ENCODE data around the gene ITIH4.

The ITIH4 gene

GRCh38 chr3:52809149-52809548 lies 21.3 kb downstream of the ITIH4 start:
- ChIA-PET POLR2A (no interaction called here), CTCF (interaction anchor here (1.0 to 1.7 kb wide), 5 partner anchors 8 to 35 kb away, joined by 3 to 5 read pairs (median 3); no protein-coding TSS in a partner anchor)
- no peaks in the 10 kb centered on the region for H3K27me3 ChIP-seq (replicated peaks in 2 of 5; ENCODE audit: control insufficient read depth in 4 of 5, insufficient read depth in 5 of 5, low read length in 4 of 5)
- no peak overlapping the region for H3K4me3 ChIP-seq (ENCODE audit: control insufficient read depth in 1 of 7, extremely low read depth in 1 of 7, insufficient read depth in 4 of 7, low read depth in 2 of 7, low read length in 6 of 7)
- no peaks in the 10 kb centered on the region for H3K9me3 ChIP-seq (ENCODE audit: control extremely low read depth in 1 of 5, control insufficient read depth in 4 of 5, insufficient read depth in 2 of 5, low read depth in 1 of 5, low read length in 4 of 5)
- 86% methylated on average over 1 of the region's 2 CpGs for WGBS (ENCODE audit: insufficient coverage)
- no peaks in the 10 kb centered on the region for H3K36me3 ChIP-seq (ENCODE audit: control insufficient read depth in 4 of 4, insufficient read depth in 4 of 4, low read length in 3 of 4)
- no peak for DNase-seq
- peak overlapping the region in 1 of 2 experiments; percentile 6 for H3K27ac ChIP-seq (ENCODE audit: insufficient read depth in 1 of 2, low read depth in 1 of 2, low read length in 2 of 2, poor library complexity in 1 of 2, severe bottlenecking in 2 of 2)
- peaks cover 0 to 13% (median 10%) of the 10 kb centered on the region in 4 experiments for H3K4me1 ChIP-seq (ENCODE audit: control extremely low read depth in 1 of 4, control insufficient read depth in 4 of 4, insufficient read depth in 4 of 4, low read length in 3 of 4)

- H3K36me3 ChIP-seq (ENCODE audit: control insufficient read depth in 4 of 4, insufficient read depth in 4 of 4, low read length in 3 of 4): no peaks in the 10 kb centered on the region
- H3K4me1 ChIP-seq (ENCODE audit: control extremely low read depth in 1 of 4, control insufficient read depth in 4 of 4, insufficient read depth in 4 of 4, low read length in 3 of 4): peaks cover 0 to 13% (median 10%) of the 10 kb centered on the region in 4 experiments
- H3K27me3 ChIP-seq (replicated peaks in 2 of 5; ENCODE audit: control insufficient read depth in 4 of 5, insufficient read depth in 5 of 5, low read length in 4 of 5): no peaks in the 10 kb centered on the region
- no peak overlapping the region for H3K4me3 ChIP-seq (ENCODE audit: control insufficient read depth in 1 of 7, extremely low read depth in 1 of 7, insufficient read depth in 4 of 7, low read depth in 2 of 7, low read length in 6 of 7)
- POLR2A ChIA-PET: no interaction called here
- no peak overlapping the region for H3K27ac ChIP-seq (ENCODE audit: insufficient read depth in 1 of 2, low read depth in 1 of 2, low read length in 2 of 2, poor library complexity in 1 of 2, severe bottlenecking in 2 of 2)
- CTCF ChIA-PET: no interaction called here
- no peaks in the 10 kb centered on the region for H3K9me3 ChIP-seq (ENCODE audit: control extremely low read depth in 1 of 5, control insufficient read depth in 4 of 5, insufficient read depth in 2 of 5, low read depth in 1 of 5, low read length in 4 of 5)
- no peak for DNase-seq
- WGBS (ENCODE audit: insufficient coverage): 90% methylated on average over 10 of the region's 19 CpGs
These were observed 25.0 kb downstream of the ITIH4 start for GRCh38 chr3:52805270-52806039.

- Histone ChIP-seq H3K36me3 (ENCODE audit: control insufficient read depth in 4 of 4, insufficient read depth in 4 of 4, low read length in 3 of 4) (no peaks in the 10 kb centered on the region), H3K4me1 (ENCODE audit: control extremely low read depth in 1 of 4, control insufficient read depth in 4 of 4, insufficient read depth in 4 of 4, low read length in 3 of 4) (no peaks in the 10 kb centered on the region), H3K27me3 (replicated peaks in 2 of 5; ENCODE audit: control insufficient read depth in 4 of 5, insufficient read depth in 5 of 5, low read length in 4 of 5) (no peaks in the 10 kb centered on the region), H3K4me3 (ENCODE audit: control insufficient read depth in 1 of 7, extremely low read depth in 1 of 7, insufficient read depth in 4 of 7, low read depth in 2 of 7, low read length in 6 of 7) (no peak overlapping the region), H3K27ac (ENCODE audit: insufficient read depth in 1 of 2, low read depth in 1 of 2, low read length in 2 of 2, poor library complexity in 1 of 2, severe bottlenecking in 2 of 2) (no peak overlapping the region), H3K9me3 (ENCODE audit: control extremely low read depth in 1 of 5, control insufficient read depth in 4 of 5, insufficient read depth in 2 of 5, low read depth in 1 of 5, low read length in 4 of 5) (no peaks in the 10 kb centered on the region)
- ChIA-PET CTCF (interaction anchor here (1.3 to 1.4 kb wide), 2 partner anchors 20 to 21 kb away, joined by 4 read pairs; no protein-coding TSS in a partner anchor), POLR2A (no interaction called here)
- no peak for DNase-seq
- WGBS (ENCODE audit: insufficient coverage): 97% methylated on average over 5 of the region's 5 CpGs
These were observed 28.6 kb downstream of the ITIH4 start for GRCh38 chr3:52801839-52802238.

- ChIA-PET POLR2A (no interaction called here), CTCF (interaction anchor here (0.8 to 2.6 kb wide), 6 partner anchors 9 to 198 kb away, joined by 3 to 16 read pairs (median 4); no protein-coding TSS in a partner anchor)
- 100% methylated on average over 6 of the region's 7 CpGs for WGBS (ENCODE audit: insufficient coverage)
- Histone ChIP-seq H3K4me3 (ENCODE audit: control insufficient read depth in 1 of 7, extremely low read depth in 1 of 7, insufficient read depth in 4 of 7, low read depth in 2 of 7, low read length in 6 of 7) (no peak overlapping the region), H3K27ac (ENCODE audit: insufficient read depth in 1 of 2, low read depth in 1 of 2, low read length in 2 of 2, poor library complexity in 1 of 2, severe bottlenecking in 2 of 2) (no peak overlapping the region), H3K27me3 (replicated peaks in 2 of 5; ENCODE audit: control insufficient read depth in 4 of 5, insufficient read depth in 5 of 5, low read length in 4 of 5) (no peaks in the 10 kb centered on the region), H3K36me3 (ENCODE audit: control insufficient read depth in 4 of 4, insufficient read depth in 4 of 4, low read length in 3 of 4) (no peaks in the 10 kb centered on the region), H3K9me3 (ENCODE audit: control extremely low read depth in 1 of 5, control insufficient read depth in 4 of 5, insufficient read depth in 2 of 5, low read depth in 1 of 5, low read length in 4 of 5) (no peaks in the 10 kb centered on the region), H3K4me1 (ENCODE audit: control extremely low read depth in 1 of 4, control insufficient read depth in 4 of 4, insufficient read depth in 4 of 4, low read length in 3 of 4) (no peaks in the 10 kb centered on the region)
- DNase-seq: no peak
These were observed 30.4 kb downstream of the ITIH4 start for GRCh38 chr3:52800079-52800478.

- no peaks in the 10 kb centered on the region for H3K36me3 ChIP-seq (ENCODE audit: control insufficient read depth in 4 of 4, insufficient read depth in 4 of 4, low read length in 3 of 4)
- no peaks in the 10 kb centered on the region for H3K9me3 ChIP-seq (ENCODE audit: control extremely low read depth in 1 of 5, control insufficient read depth in 4 of 5, insufficient read depth in 2 of 5, low read depth in 1 of 5, low read length in 4 of 5)
- H3K27me3 ChIP-seq (replicated peaks in 2 of 5; ENCODE audit: control insufficient read depth in 4 of 5, insufficient read depth in 5 of 5, low read length in 4 of 5): no peaks in the 10 kb centered on the region
- no peaks in the 10 kb centered on the region for H3K4me1 ChIP-seq (ENCODE audit: control extremely low read depth in 1 of 4, control insufficient read depth in 4 of 4, insufficient read depth in 4 of 4, low read length in 3 of 4)
- no peak overlapping the region for H3K27ac ChIP-seq (ENCODE audit: insufficient read depth in 1 of 2, low read depth in 1 of 2, low read length in 2 of 2, poor library complexity in 1 of 2, severe bottlenecking in 2 of 2)
- DNase-seq: peak in 1 of 3 donors; percentile 25
- WGBS (ENCODE audit: insufficient coverage): 77% methylated on average over 11 of the region's 14 CpGs
- ChIA-PET POLR2A (no interaction called here), CTCF (interaction anchor here (0.8 to 2.6 kb wide), 8 partner anchors 8 to 128 kb away, joined by 3 to 16 read pairs (median 4); no protein-coding TSS in a partner anchor)
- no peak overlapping the region for H3K4me3 ChIP-seq (ENCODE audit: control insufficient read depth in 1 of 7, extremely low read depth in 1 of 7, insufficient read depth in 4 of 7, low read depth in 2 of 7, low read length in 6 of 7)
These were observed 31.4 kb downstream of the ITIH4 start for GRCh38 chr3:52798978-52799476.

- POLR2A ChIA-PET: no interaction called here
- H3K4me3 ChIP-seq (ENCODE audit: control insufficient read depth in 1 of 7, extremely low read depth in 1 of 7, insufficient read depth in 4 of 7, low read depth in 2 of 7, low read length in 6 of 7): no peak overlapping the region
- DNase-seq: no peak
- CTCF ChIA-PET: interaction anchor here (0.9 to 2.6 kb wide), 6 partner anchors 9 to 129 kb away, joined by 3 to 16 read pairs (median 4); no protein-coding TSS in a partner anchor
- H3K27ac ChIP-seq (ENCODE audit: insufficient read depth in 1 of 2, low read depth in 1 of 2, low read length in 2 of 2, poor library complexity in 1 of 2, severe bottlenecking in 2 of 2): no peak overlapping the region
- no peaks in the 10 kb centered on the region for H3K4me1 ChIP-seq (ENCODE audit: control extremely low read depth in 1 of 4, control insufficient read depth in 4 of 4, insufficient read depth in 4 of 4, low read length in 3 of 4)
- no peaks in the 10 kb centered on the region for H3K9me3 ChIP-seq (ENCODE audit: control extremely low read depth in 1 of 5, control insufficient read depth in 4 of 5, insufficient read depth in 2 of 5, low read depth in 1 of 5, low read length in 4 of 5)
- 100% methylated on average over 8 of the region's 10 CpGs for WGBS (ENCODE audit: insufficient coverage)
- no peaks in the 10 kb centered on the region for H3K27me3 ChIP-seq (replicated peaks in 2 of 5; ENCODE audit: control insufficient read depth in 4 of 5, insufficient read depth in 5 of 5, low read length in 4 of 5)
- H3K36me3 ChIP-seq (ENCODE audit: control insufficient read depth in 4 of 4, insufficient read depth in 4 of 4, low read length in 3 of 4): no peaks in the 10 kb centered on the region
These were observed 32.0 kb downstream of the ITIH4 start for GRCh38 chr3:52798376-52798977.

GRCh38 chr3:52796411-52796810 lies 34.1 kb downstream of the ITIH4 start:
- Histone ChIP-seq H3K9me3 (ENCODE audit: control extremely low read depth in 1 of 5, control insufficient read depth in 4 of 5, insufficient read depth in 2 of 5, low read depth in 1 of 5, low read length in 4 of 5) (no peaks in the 10 kb centered on the region), H3K4me1 (ENCODE audit: control extremely low read depth in 1 of 4, control insufficient read depth in 4 of 4, insufficient read depth in 4 of 4, low read length in 3 of 4) (no peaks in the 10 kb centered on the region), H3K4me3 (ENCODE audit: control insufficient read depth in 1 of 7, extremely low read depth in 1 of 7, insufficient read depth in 4 of 7, low read depth in 2 of 7, low read length in 6 of 7) (no peak overlapping the region), H3K27me3 (replicated peaks in 2 of 5; ENCODE audit: control insufficient read depth in 4 of 5, insufficient read depth in 5 of 5, low read length in 4 of 5) (no peaks in the 10 kb centered on the region), H3K36me3 (ENCODE audit: control insufficient read depth in 4 of 4, insufficient read depth in 4 of 4, low read length in 3 of 4) (no peaks in the 10 kb centered on the region), H3K27ac (ENCODE audit: insufficient read depth in 1 of 2, low read depth in 1 of 2, low read length in 2 of 2, poor library complexity in 1 of 2, severe bottlenecking in 2 of 2) (no peak overlapping the region)
- 100% methylated on average over 7 of the region's 9 CpGs for WGBS (ENCODE audit: insufficient coverage)
- ChIA-PET CTCF (interaction anchor here (1.1 kb wide), 1 partner anchor 9 kb away, joined by 3 read pairs; no protein-coding TSS in a partner anchor), POLR2A (no interaction called here)
- no peak for DNase-seq

Measured in common myeloid progenitor, CD34-positive (primary cell).